Measurements from ENCODE around the gene FGA.

The FGA gene

DNA sequence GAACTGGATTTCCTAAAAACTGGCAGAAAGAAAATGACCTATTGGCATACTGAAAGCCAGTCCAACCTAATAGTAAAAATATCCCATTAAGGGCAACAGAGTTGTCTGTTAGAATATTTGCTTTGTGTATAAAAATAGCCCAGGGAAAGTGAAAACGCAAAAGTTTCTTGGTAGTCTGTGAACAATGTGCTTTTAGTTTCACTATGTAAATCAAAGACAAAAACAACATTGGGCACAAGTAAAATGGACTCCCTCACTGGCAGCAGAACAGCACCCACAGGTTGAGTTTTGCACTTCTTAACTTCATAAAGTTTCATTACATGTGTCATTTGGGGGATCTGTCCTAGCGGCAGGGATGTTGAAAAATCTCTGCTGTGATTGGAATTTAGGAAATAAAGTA, 26.2 kb upstream of the FGA start:
- no peak overlapping the region for H3K23ac ChIP-seq (ENCODE audit: low read length)
- no CpG with 5 or more reads among the region's 2 CpGs for WGBS (ENCODE audit: extremely low coverage, insufficient coverage, insufficient read length)
- no peaks in the 10 kb centered on the region for H3K79me1 ChIP-seq (ENCODE audit: low read length)
- H3K9ac ChIP-seq (ENCODE audit: low read length) = no peak overlapping the region
- H3K9me3 ChIP-seq (ENCODE audit: insufficient read depth, low read depth, low read length) = no peaks in the 10 kb centered on the region
- no peak overlapping the region for H3K4me3 ChIP-seq (ENCODE audit: low read depth, low read length)
- DNase-seq = no peak
- H2AFZ ChIP-seq (ENCODE audit: insufficient read depth, low read length, poor library complexity) = no peak overlapping the region
- no peaks in the 10 kb centered on the region for H3K36me3 ChIP-seq (ENCODE audit: control insufficient read depth in 1 of 2, insufficient read depth in 2 of 2, low read length in 2 of 2)
- H3K79me2 ChIP-seq (ENCODE audit: control insufficient read depth, insufficient read depth, low read length, poor library complexity) = no peaks in the 10 kb centered on the region
- no peak overlapping the region for H3K4me2 ChIP-seq (ENCODE audit: low read length)
- H3K4ac ChIP-seq (ENCODE audit: low read depth, low read length) = no peak overlapping the region
- H3K27ac ChIP-seq (ENCODE audit: low read depth, low read length) = no peak overlapping the region
- no peak overlapping the region for H4K91ac ChIP-seq (ENCODE audit: low read depth, low read length)
- H3K4me1 ChIP-seq (ENCODE audit: control insufficient read depth in 1 of 2, insufficient read depth in 2 of 2, low read length in 2 of 2) = no peaks in the 10 kb centered on the region
- H3K18ac ChIP-seq (ENCODE audit: low read length) = no peak overlapping the region
- no peak overlapping the region for H4K12ac ChIP-seq (ENCODE audit: low read depth, low read length)
- no peak overlapping the region for H2AK5ac ChIP-seq (ENCODE audit: low read length)
- H2BK5ac ChIP-seq (ENCODE audit: low read depth, low read length, poor library complexity) = no peak overlapping the region
- no peaks in the 10 kb centered on the region for H3K27me3 ChIP-seq (ENCODE audit: insufficient read depth, low read length)
- H2BK12ac ChIP-seq (ENCODE audit: low read length) = no peak overlapping the region
- H2BK120ac ChIP-seq (ENCODE audit: insufficient read depth, low read length, poor library complexity) = no peak overlapping the region
- no peak overlapping the region for H3K14ac ChIP-seq (ENCODE audit: low read length)
- H4K8ac ChIP-seq (ENCODE audit: low read depth, low read length) = no peak overlapping the region

DNA sequence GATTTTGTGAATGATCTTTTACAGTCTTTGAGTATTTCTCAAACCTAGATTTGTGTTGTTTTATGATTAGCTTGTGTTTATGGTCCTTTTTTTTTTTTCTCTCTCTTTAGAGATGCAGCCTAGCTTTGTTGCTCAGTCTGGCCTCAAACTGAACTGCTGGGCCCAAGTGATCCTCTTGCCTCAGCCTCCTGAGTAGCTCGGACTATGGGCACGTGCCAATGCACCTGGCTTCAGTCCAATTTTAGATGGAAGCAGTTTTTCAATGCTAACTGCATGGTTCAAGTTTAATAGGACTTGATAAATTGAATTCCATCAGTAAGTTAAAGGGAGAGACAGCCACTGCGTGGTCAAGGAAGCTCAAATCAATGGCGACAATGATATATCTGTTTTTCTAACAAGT, 25.7 kb upstream of the FGA start:
- no peak overlapping the region for H3K27ac ChIP-seq (ENCODE audit: low read depth, low read length)
- no peak overlapping the region for H4K91ac ChIP-seq (ENCODE audit: low read depth, low read length)
- no peak overlapping the region for H3K4ac ChIP-seq (ENCODE audit: low read depth, low read length)
- H3K18ac ChIP-seq (ENCODE audit: low read length) = no peak overlapping the region
- no peak overlapping the region for H2AFZ ChIP-seq (ENCODE audit: insufficient read depth, low read length, poor library complexity)
- H2BK120ac ChIP-seq (ENCODE audit: insufficient read depth, low read length, poor library complexity) = no peak overlapping the region
- no peak overlapping the region for H3K4me3 ChIP-seq (ENCODE audit: low read depth, low read length)
- no peak overlapping the region for H3K14ac ChIP-seq (ENCODE audit: low read length)
- no peak overlapping the region for H4K12ac ChIP-seq (ENCODE audit: low read depth, low read length)
- no peaks in the 10 kb centered on the region for H3K9me3 ChIP-seq (ENCODE audit: insufficient read depth, low read depth, low read length)
- H3K9ac ChIP-seq (ENCODE audit: low read length) = no peak overlapping the region
- no peak overlapping the region for H2BK5ac ChIP-seq (ENCODE audit: low read depth, low read length, poor library complexity)
- no CpG with 5 or more reads among the region's 4 CpGs for WGBS (ENCODE audit: extremely low coverage, insufficient coverage, insufficient read length)
- no peaks in the 10 kb centered on the region for H3K27me3 ChIP-seq (ENCODE audit: insufficient read depth, low read length)
- H2BK12ac ChIP-seq (ENCODE audit: low read length) = no peak overlapping the region
- H2AK5ac ChIP-seq (ENCODE audit: low read length) = no peak overlapping the region
- H3K79me2 ChIP-seq (ENCODE audit: control insufficient read depth, insufficient read depth, low read length, poor library complexity) = no peaks in the 10 kb centered on the region
- H4K8ac ChIP-seq (ENCODE audit: low read depth, low read length) = no peak overlapping the region
- no peaks in the 10 kb centered on the region for H3K36me3 ChIP-seq (ENCODE audit: control insufficient read depth in 1 of 2, insufficient read depth in 2 of 2, low read length in 2 of 2)
- H3K4me2 ChIP-seq (ENCODE audit: low read length) = no peak overlapping the region
- no peaks in the 10 kb centered on the region for H3K4me1 ChIP-seq (ENCODE audit: control insufficient read depth in 1 of 2, insufficient read depth in 2 of 2, low read length in 2 of 2)
- DNase-seq = no peak
- no peak overlapping the region for H3K23ac ChIP-seq (ENCODE audit: low read length)
- H3K79me1 ChIP-seq (ENCODE audit: low read length) = no peaks in the 10 kb centered on the region

DNA sequence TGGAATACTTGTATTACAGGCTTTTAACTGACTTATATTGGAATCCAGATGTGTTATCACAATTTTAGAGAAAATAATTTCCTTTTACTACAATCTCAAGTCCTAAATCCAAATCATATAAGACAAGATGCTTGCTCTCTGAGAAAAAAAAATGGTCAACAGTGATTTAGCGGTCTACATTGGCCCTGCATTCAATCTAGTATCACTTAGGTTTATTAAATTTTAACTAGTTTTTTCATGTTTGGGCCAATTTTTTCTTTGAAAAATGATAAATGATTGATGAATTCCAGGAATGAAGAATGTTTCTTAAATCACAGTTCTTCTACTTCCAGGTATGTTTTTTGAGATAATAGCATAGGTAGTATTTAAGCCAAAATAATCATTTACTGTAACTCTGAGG, 24.7 kb upstream of the FGA start:
- Histone ChIP-seq H3K9me3 (ENCODE audit: insufficient read depth, low read depth, low read length) (no peaks in the 10 kb centered on the region), H3K79me2 (ENCODE audit: control insufficient read depth, insufficient read depth, low read length, poor library complexity) (no peaks in the 10 kb centered on the region), H3K14ac (ENCODE audit: low read length) (no peak overlapping the region), H4K8ac (ENCODE audit: low read depth, low read length) (no peak overlapping the region), H3K4me1 (ENCODE audit: control insufficient read depth in 1 of 2, insufficient read depth in 2 of 2, low read length in 2 of 2) (no peaks in the 10 kb centered on the region), H3K23ac (ENCODE audit: low read length) (no peak overlapping the region), H2AFZ (ENCODE audit: insufficient read depth, low read length, poor library complexity) (no peak overlapping the region), H3K4me2 (ENCODE audit: low read length) (no peak overlapping the region), H3K4me3 (ENCODE audit: low read depth, low read length) (no peak overlapping the region), H3K9ac (ENCODE audit: low read length) (no peak overlapping the region), H3K4ac (ENCODE audit: low read depth, low read length) (no peak overlapping the region), H4K12ac (ENCODE audit: low read depth, low read length) (no peak overlapping the region), H2AK5ac (ENCODE audit: low read length) (no peak overlapping the region), H3K27me3 (ENCODE audit: insufficient read depth, low read length) (no peaks in the 10 kb centered on the region), H2BK120ac (ENCODE audit: insufficient read depth, low read length, poor library complexity) (no peak overlapping the region), H3K27ac (ENCODE audit: low read depth, low read length) (no peak overlapping the region), H3K79me1 (ENCODE audit: low read length) (no peaks in the 10 kb centered on the region), H2BK12ac (ENCODE audit: low read length) (no peak overlapping the region), H3K36me3 (ENCODE audit: control insufficient read depth in 1 of 2, insufficient read depth in 2 of 2, low read length in 2 of 2) (no peaks in the 10 kb centered on the region), H4K91ac (ENCODE audit: low read depth, low read length) (no peak overlapping the region), H2BK5ac (ENCODE audit: low read depth, low read length, poor library complexity) (no peak overlapping the region), H3K18ac (ENCODE audit: low read length) (no peak overlapping the region)
- DNase-seq = no peak
- WGBS (ENCODE audit: extremely low coverage, insufficient coverage, insufficient read length) = no CpG with 5 or more reads among the region's 1 CpG

DNA sequence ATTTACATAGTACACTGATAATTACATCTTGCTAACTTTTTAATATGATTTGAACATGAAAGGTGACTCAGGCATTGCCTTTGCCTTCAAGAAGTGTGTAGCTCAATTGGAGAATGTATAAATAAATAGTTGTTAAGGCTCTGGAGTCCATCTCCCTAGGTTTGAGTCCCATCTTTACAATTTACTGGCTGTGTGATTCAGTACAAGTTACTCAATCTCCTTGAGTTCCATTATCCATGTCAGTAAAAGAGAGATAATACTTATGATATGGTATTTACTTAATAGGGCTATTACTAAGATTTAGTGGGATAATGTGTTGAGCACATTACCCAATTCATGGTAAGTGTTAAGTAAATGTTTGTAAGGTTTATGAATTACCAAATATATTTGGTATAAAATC, 23.8 kb upstream of the FGA start:
- Histone ChIP-seq H3K14ac (ENCODE audit: low read length) (no peak overlapping the region), H3K36me3 (ENCODE audit: control insufficient read depth in 1 of 2, insufficient read depth in 2 of 2, low read length in 2 of 2) (no peaks in the 10 kb centered on the region)
- no peak for DNase-seq

More for the DNA sequence above, 23.8 kb upstream of the FGA start:
- H3K23ac ChIP-seq (ENCODE audit: low read length) = no peak overlapping the region
- H3K4me2 ChIP-seq (ENCODE audit: low read length) = no peak overlapping the region
- no peak overlapping the region for H4K91ac ChIP-seq (ENCODE audit: low read depth, low read length)
- H3K4me1 ChIP-seq (ENCODE audit: control insufficient read depth in 1 of 2, insufficient read depth in 2 of 2, low read length in 2 of 2) = no peaks in the 10 kb centered on the region
- H4K8ac ChIP-seq (ENCODE audit: low read depth, low read length) = no peak overlapping the region
- H3K79me2 ChIP-seq (ENCODE audit: control insufficient read depth, insufficient read depth, low read length, poor library complexity) = no peaks in the 10 kb centered on the region
- H3K9ac ChIP-seq (ENCODE audit: low read length) = no peak overlapping the region
- H3K4me3 ChIP-seq (ENCODE audit: low read depth, low read length) = no peak overlapping the region
- no peak overlapping the region for H3K27ac ChIP-seq (ENCODE audit: low read depth, low read length)
- H3K79me1 ChIP-seq (ENCODE audit: low read length) = no peaks in the 10 kb centered on the region
- H3K9me3 ChIP-seq (ENCODE audit: insufficient read depth, low read depth, low read length) = no peaks in the 10 kb centered on the region
- H2AK5ac ChIP-seq (ENCODE audit: low read length) = no peak overlapping the region
- H2BK120ac ChIP-seq (ENCODE audit: insufficient read depth, low read length, poor library complexity) = no peak overlapping the region
- H4K12ac ChIP-seq (ENCODE audit: low read depth, low read length) = no peak overlapping the region
- no peak overlapping the region for H3K4ac ChIP-seq (ENCODE audit: low read depth, low read length)
- no peak overlapping the region for H2BK12ac ChIP-seq (ENCODE audit: low read length)
- H3K18ac ChIP-seq (ENCODE audit: low read length) = no peak overlapping the region
- no peaks in the 10 kb centered on the region for H3K27me3 ChIP-seq (ENCODE audit: insufficient read depth, low read length)
- H2AFZ ChIP-seq (ENCODE audit: insufficient read depth, low read length, poor library complexity) = no peak overlapping the region
- no peak overlapping the region for H2BK5ac ChIP-seq (ENCODE audit: low read depth, low read length, poor library complexity)
